ENCODE measurements around the gene CTNNBL1. TPM values are rescaled to one million over a fixed set of nuclear protein-coding genes. Genes with fewer than 3 reads are reported as not detected.

The CTNNBL1 gene
- total and polyA plus RNA-seq, 7 donors: 26.7 to 44.0 (median 37.9) TPM

DNA sequence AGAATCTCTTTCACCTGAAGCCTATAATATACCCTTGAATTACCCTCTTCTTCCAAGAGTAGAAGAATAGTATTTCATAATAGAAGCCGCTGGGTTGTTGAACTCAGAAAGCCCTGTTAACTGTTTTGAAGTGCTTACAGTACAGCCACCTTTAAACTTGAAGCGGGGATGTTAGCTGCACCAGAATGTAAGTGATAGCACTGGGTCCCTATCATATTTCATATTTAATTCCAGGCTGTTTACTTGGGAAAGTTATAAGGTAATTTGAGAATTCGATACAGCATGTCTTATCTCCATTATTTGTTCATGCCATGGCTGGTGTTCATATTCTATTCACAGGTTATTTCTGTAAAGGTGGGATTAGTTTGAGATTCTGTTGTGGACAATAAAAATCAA lies 145.6 kb downstream of the CTNNBL1 start:
- Histone ChIP-seq H3K4me1 (peaks cover 16% of the 10 kb centered on the region), H3K27me3 (ENCODE audit: insufficient read depth in 3 of 3, low read length in 2 of 3) (no peaks in the 10 kb centered on the region), H3K36me3 (ENCODE audit: insufficient read depth in 1 of 2, low read depth in 1 of 2) (peaks cover 6 to 29% of the 10 kb centered on the region in 2 donors), H3K9me3 (no peaks in the 10 kb centered on the region), H3K4me3 (no peak overlapping the region), H3K27ac (no peak overlapping the region)
- DNase-seq (no peak), ATAC-seq (peak in 2 of 4 donors; percentile 47 to 64)
- intact Hi-C loops (cut with DNase I): no loop called here
- WGBS, 3 donors: 33 to 39% (median 35%) methylated on average over 3 of the region's 3 CpGs
- TF ChIP-seq, protein P1, sequence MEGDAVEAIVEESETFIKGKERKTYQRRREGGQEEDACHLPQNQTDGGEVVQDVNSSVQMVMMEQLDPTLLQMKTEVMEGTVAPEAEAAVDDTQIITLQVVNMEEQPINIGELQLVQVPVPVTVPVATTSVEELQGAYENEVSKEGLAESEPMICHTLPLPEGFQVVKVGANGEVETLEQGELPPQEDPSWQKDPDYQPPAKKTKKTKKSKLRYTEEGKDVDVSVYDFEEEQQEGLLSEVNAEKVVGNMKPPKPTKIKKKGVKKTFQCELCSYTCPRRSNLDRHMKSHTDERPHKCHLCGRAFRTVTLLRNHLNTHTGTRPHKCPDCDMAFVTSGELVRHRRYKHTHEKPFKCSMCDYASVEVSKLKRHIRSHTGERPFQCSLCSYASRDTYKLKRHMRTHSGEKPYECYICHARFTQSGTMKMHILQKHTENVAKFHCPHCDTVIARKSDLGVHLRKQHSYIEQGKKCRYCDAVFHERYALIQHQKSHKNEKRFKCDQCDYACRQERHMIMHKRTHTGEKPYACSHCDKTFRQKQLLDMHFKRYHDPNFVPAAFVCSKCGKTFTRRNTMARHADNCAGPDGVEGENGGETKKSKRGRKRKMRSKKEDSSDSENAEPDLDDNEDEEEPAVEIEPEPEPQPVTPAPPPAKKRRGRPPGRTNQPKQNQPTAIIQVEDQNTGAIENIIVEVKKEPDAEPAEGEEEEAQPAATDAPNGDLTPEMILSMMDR (IDR thresholded peaks at IDR 0.05): no peak

GRCh38 chr20:37839955-37840354 lies 146.1 kb downstream of the CTNNBL1 start:
- Histone ChIP-seq H3K4me1 (peaks cover 16% of the 10 kb centered on the region), H3K36me3 (ENCODE audit: insufficient read depth in 1 of 2, low read depth in 1 of 2) (peaks cover 7 to 31% of the 10 kb centered on the region in 2 donors), H3K9me3 (no peaks in the 10 kb centered on the region), H3K4me3 (no peak overlapping the region), H3K27ac (no peak overlapping the region), H3K27me3 (ENCODE audit: insufficient read depth in 3 of 3, low read length in 2 of 3) (no peaks in the 10 kb centered on the region)
- TF ChIP-seq, protein P1 (IDR thresholded peaks at IDR 0.05): no peak
- DNase-seq (no peak), ATAC-seq (no peak)
- 82 to 90% (median 82%) methylated on average over 7 of the region's 7 CpGs for WGBS, 3 donors
- intact Hi-C loops (cut with DNase I): no loop called here

- TF ChIP-seq, protein P1 (IDR thresholded peaks at IDR 0.05): no peak
- H3K4me1 ChIP-seq: peaks cover 16% of the 10 kb centered on the region
- ATAC-seq (no peak), DNase-seq (no peak)
- H3K36me3 ChIP-seq (ENCODE audit: insufficient read depth in 1 of 2, low read depth in 1 of 2): peaks cover 7 to 31% of the 10 kb centered on the region in 2 donors
- H3K27ac ChIP-seq: no peak overlapping the region
- H3K27me3 ChIP-seq (ENCODE audit: insufficient read depth in 3 of 3, low read length in 2 of 3): no peaks in the 10 kb centered on the region
- no peaks in the 10 kb centered on the region for H3K9me3 ChIP-seq
- H3K4me3 ChIP-seq: no peak overlapping the region
- intact Hi-C loops (cut with DNase I): no loop called here
These were observed 147.6 kb downstream of the CTNNBL1 start for GRCh38 chr20:37841389-37841788.

GRCh38 chr20:37841971-37842370 lies 148.1 kb downstream of the CTNNBL1 start:
- WGBS, 3 donors: 90 to 93% (median 91%) methylated on average over 6 of the region's 6 CpGs
- no peak for ATAC-seq
- Histone ChIP-seq H3K36me3 (ENCODE audit: insufficient read depth in 1 of 2, low read depth in 1 of 2) (peaks cover 7 to 31% of the 10 kb centered on the region in 2 donors), H3K27ac (no peak overlapping the region), H3K4me1 (peaks cover 16% of the 10 kb centered on the region), H3K9me3 (no peaks in the 10 kb centered on the region), H3K27me3 (ENCODE audit: insufficient read depth in 3 of 3, low read length in 2 of 3) (no peaks in the 10 kb centered on the region), H3K4me3 (no peak overlapping the region)
- no peak for DNase-seq
- intact Hi-C loops (cut with DNase I): no loop called here
- TF ChIP-seq, protein P1 (IDR thresholded peaks at IDR 0.05): no peak

DNA sequence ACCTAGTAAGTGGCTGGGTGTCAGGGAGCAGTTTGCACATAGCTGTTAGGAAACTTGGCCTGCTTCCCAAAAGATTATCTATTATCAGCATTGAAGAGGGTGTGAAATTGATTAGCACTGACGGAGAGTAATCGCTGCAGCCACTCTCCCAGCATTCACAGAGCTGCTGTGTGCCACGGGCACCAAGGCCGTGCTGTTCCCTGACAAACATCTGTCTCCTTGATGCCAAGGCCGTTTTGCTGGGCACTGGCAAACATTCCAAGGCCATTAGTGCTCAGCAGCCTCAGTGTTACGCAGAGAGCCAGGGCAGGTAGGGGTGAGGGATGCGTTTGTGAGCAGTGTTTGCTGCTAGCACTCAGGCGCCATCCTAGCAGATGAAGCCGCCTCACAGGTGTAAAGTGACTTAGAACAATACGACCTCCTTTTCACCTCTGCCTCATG lies 151.4 kb downstream of the CTNNBL1 start:
- intact Hi-C loops (cut with DNase I): no loop called here
- H3K36me3 ChIP-seq (ENCODE audit: insufficient read depth in 1 of 2, low read depth in 1 of 2): peaks cover 7 to 41% of the 10 kb centered on the region in 2 donors
- H3K4me3 ChIP-seq: no peak overlapping the region
- TF ChIP-seq, protein P1 (IDR thresholded peaks at IDR 0.05): no peak
- ATAC-seq: peak in 1 of 4 donors; percentile 41
- H3K27me3 ChIP-seq (ENCODE audit: insufficient read depth in 3 of 3, low read length in 2 of 3): no peaks in the 10 kb centered on the region
- no peaks in the 10 kb centered on the region for H3K9me3 ChIP-seq
- no peaks in the 10 kb centered on the region for H3K4me1 ChIP-seq
- WGBS, 3 donors: 70 to 78% (median 74%) methylated on average over 10 of the region's 10 CpGs
- no peak for DNase-seq
- no peak overlapping the region for H3K27ac ChIP-seq
